Cardiac fibroblast (primary cell): ENCODE results near the gene TUT1.
A peak's percentile ranks its signal among the peaks of the same experiment; 100 is the strongest.

Source experiments
- DNase-seq, 2 donors: peaks; one replicate each; pipeline versions ENCODE4 v3.0.0 to v3.0.0-alpha.2; 2010; ENCODE audit warnings: low read depth in 2 of 2
- H3K4me3 ChIP-seq, 2 donors: replicated peaks in 1 of 2; 1 replicate in 1 of 2; 2 replicates in 1 of 2; pipeline ENCODE4 v1.5.1; 2011; ENCODE audit warnings: low read depth in 2 of 2, low read length in 2 of 2, mild to moderate bottlenecking in 2 of 2, moderate library complexity in 1 of 2
- CTCF ChIP-seq: IDR thresholded peaks from one replicate; pipeline ENCODE4 v1.5.1; 2011; ENCODE audit warnings: low read depth, mild to moderate bottlenecking, low read length, inconsistent platforms

The TUT1 gene

GRCh38 chr11:62615521-62615920 lies 24.2 kb upstream of the TUT1 start:
- no peak for DNase-seq
- TF ChIP-seq CTCF, result no peak
- no peak overlapping the region for H3K4me3 ChIP-seq

GRCh38 chr11:62614275-62614674 lies 23.0 kb upstream of the TUT1 start:
- no peak for TF ChIP-seq CTCF
- H3K4me3 ChIP-seq, result no peak overlapping the region
- DNase-seq, result no peak

GRCh38 chr11:62613291-62613778 lies 22.0 kb upstream of the TUT1 start:
- no peak for DNase-seq
- TF ChIP-seq CTCF, result no peak
- H3K4me3 ChIP-seq, result no peak overlapping the region

- H3K4me3 ChIP-seq, result peak within 1 kb of the TSS; percentile 76 to 89
- TF ChIP-seq CTCF, result peak; percentile 45
- DNase-seq, result peak; percentile 80 to 98
Observed at GRCh38 chr11:62612366-62613290, 21.3 kb upstream of the TUT1 start, which contains the start of the genes EML3 and ROM1. Gene EML3, minus strand, starts transcription at chr11:62612775. Its CDS starts 318 bp downstream, at chr11:62612457. Gene ROM1, plus strand, starts transcription at chr11:62613257. Its CDS starts 25 bp downstream, at chr11:62613282.

GRCh38 chr11:62611705-62612365 lies 20.5 kb upstream of the TUT1 start:
- DNase-seq, result peak; percentile 62 to 90
- peak overlapping the region; percentile 76 to 89 for H3K4me3 ChIP-seq
- no peak for TF ChIP-seq CTCF

- H3K4me3 ChIP-seq, result peak overlapping the region; percentile 76 to 89
- no peak for DNase-seq
- TF ChIP-seq CTCF, result no peak
Observed at GRCh38 chr11:62610814-62611704, 19.7 kb upstream of the TUT1 start.
